HG03469 (cell line): ENCODE results near the gene MYO1D.
"Not testable (repeated sequence)": the region's sequence is repeated elsewhere in the genome, so short reads cannot be mapped to it uniquely, and the experiment has no call there.

ENCODE experiments used
- ATAC-seq: cut with Tn5 transposase; IDR thresholded peaks from one replicate; pipeline ENCODE4 v1.9.1; 2021; ENCODE audit warnings: mild to moderate bottlenecking, moderate library complexity, moderate number of reproducible peaks; ENCODE audit not compliant: unreplicated experiment

Gene MYO1D

DNA sequence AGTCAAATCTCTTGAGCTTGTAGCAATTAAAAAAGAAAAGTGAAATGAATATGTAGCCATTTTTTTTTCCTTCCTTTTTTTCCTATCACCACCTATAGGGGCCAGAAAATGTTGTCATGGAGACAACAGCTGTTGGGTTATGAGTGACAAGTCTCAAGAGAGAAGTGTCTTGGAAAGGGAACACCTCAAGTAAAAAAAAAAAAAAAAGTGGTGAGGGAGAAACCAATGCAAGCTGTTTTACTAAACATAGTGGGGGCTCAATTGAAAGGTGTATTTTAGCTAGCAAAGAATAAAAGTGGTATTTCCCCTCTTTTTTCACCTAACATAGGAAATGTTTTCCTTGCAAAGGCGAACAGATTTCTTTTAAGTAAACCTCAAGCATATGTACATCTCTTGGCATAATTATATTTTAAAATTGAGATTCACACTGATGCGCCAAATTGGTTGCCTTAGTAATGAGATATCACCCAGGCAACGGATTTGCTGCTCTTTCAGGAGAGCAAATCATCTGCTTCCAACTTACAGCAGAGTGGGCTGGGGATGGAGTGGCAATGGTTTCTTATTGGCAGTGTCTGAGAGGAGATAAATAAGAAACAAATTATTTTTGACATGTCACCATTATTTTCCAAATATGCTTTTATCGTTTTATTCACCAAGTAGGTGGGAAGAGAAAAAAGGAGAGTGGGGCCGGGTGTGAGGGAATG lies 183.6 kb downstream of the MYO1D start:
- no peak for ATAC-seq

DNA sequence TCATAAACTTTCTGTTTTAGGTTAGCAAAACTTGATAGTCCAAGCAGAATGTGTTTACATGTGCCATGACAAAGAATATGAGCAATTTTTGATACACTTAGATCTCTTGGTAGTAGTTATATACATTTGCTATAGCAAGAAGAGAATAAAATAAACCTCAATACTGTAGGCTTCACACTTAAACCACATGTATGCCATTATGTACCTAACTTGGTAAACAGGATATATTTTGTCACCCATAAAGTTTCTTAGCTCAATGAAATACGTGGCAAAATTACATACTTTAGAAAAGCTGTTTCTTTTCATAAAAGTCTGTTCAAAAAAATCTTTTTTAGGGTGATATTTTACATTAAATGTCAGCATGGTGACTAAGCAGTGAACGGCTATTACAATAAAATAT lies 184.7 kb downstream of the MYO1D start:
- ATAC-seq, result no peak

GRCh38 chr17:32689348-32689747 lies 187.6 kb downstream of the MYO1D start:
- no peak for ATAC-seq

DNA sequence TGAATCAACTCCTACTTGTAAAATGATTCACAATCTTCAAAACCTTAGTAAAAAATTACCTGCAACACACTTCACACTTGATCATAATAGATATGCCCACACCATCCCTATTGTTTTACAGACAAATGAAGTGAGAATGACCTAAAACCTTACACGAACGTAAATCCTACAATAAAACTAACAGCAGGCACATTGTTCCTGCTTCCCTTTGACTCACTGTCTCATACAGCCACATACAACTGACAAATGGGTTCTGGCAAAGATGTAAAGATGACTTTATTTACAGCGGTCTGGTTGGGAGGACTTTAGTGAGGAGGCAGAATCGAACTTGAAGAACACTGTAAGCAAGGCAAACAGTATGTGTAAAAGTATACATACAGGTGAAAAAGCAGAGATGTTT lies 188.7 kb downstream of the MYO1D start:
- ATAC-seq, result no peak

- ATAC-seq, result no peak
Measured at GRCh38 chr17:32684087-32684958, 192.6 kb downstream of the MYO1D start.

GRCh38 chr17:32673964-32674363 lies 203.0 kb downstream of the MYO1D start:
- no peak for ATAC-seq

GRCh38 chr17:32672711-32673110 lies 204.2 kb downstream of the MYO1D start:
- no peak for ATAC-seq

DNA sequence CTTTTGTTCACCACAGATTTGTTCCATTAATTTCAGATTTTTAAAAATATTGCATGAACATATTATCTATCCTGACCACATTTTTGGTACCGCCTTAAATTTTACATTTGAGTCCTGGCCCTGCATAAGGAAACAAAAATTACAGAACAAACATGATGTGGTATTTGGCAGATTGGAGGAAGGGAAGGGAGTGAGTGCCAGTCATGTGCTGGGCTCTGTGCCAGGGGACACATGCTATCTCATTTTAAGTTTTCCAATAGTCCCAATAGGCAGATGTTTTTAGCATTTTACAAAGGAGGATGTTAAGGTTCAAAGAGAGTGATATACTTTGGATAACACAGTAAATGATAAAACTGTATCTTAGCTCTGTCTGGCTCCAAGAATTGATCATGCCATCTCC lies 205.0 kb downstream of the MYO1D start:
- ATAC-seq, result no peak

DNA sequence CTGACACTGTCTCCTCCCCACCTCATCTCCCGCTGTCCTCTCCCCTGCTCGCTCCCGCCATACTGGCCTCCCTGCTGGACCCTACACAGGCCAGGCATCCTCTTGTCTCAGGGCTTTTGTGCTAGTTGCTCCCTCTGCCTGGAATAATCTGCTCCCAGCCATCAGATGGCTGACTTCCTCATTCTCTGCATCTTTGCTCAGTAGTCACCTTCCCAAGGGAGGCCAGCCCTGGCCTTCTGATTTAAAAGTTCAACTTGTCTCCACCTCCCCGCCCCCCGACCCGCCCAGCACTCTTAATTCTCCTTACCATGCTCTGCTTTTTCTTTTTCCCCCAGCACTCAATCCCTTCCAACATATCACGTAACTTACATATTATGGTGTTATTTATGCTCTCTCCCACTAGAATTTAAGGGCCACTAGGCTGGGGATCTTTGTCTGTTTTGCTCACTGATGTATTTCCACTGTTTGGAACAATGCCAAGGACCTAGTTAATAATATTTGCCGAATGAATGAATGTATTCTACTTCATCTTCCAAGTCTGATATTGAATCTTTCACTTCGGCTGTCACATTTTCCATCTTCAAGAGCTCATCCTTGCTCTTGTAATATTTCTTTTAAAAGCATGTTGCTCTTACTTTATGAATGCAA lies 211.9 kb downstream of the MYO1D start:
- ATAC-seq, result no peak

GRCh38 chr17:32660496-32660985 lies 216.4 kb downstream of the MYO1D start:
- no peak for ATAC-seq

DNA sequence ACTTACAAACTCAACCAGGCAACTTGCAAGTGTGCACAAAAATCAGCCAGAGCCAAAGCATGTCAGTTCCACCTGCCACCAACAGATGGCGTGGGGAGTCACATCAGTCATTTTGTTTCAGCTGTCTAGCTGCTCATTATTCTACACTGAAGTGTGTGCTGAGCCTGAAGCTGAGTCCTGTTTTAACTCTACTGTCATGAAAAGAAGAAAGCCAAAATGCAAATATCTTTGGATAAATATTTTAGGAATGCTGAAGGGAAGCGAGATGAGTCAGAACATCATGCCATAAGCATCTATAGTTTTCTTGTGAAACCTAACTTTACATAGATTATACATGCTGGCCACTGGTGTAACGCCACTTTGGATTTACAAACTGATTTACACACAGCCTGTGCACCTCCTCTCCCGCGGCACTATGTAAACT lies 217.5 kb downstream of the MYO1D start:
- no peak for ATAC-seq

DNA sequence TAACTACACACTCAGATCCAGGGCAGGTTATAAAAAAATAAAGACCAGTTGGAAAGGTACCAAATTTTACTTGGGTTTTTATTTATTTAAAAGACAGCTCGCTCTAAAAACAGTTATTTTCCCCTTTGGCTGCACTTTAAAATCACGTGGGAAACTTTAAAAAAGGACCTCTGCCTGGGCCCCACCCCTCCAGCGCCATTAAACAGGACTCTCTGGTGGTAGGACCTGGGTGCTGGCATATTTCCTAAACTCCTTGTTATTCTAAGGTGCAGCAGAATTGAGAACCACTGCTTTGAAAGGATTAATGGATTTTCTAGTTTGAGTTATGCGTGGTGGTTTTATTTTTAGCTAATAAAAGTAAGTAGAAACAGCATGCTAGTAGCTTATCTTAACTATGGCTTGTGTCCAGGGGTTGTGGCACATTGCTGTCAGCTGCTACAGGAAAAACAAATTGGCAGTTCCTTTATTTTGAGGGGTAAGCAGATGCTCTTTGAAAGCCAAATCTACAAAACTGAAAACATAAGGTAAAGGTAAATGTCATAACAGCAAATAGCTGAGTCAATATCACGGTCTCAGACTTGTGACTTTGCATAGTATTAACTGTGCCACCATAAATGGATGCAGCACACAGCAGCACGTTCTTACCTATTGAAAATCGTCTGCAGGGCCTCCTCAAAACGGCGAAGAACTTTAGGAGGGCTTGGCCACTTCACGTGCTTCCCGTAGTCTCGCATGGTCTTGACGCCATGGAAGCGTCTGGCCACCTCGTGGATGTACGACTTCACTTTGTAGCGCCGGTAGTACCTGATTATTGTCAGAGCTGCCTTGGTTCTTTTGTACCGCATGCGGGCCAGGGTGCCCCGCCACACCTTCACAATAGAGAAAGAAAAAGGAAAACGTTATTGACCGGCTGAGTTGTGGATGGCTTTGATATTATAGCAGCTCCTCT lies 218.2 kb downstream of the MYO1D start:
- no peak for ATAC-seq

GRCh38 chr17:32656886-32657285 lies 220.0 kb downstream of the MYO1D start:
- no peak for ATAC-seq

DNA sequence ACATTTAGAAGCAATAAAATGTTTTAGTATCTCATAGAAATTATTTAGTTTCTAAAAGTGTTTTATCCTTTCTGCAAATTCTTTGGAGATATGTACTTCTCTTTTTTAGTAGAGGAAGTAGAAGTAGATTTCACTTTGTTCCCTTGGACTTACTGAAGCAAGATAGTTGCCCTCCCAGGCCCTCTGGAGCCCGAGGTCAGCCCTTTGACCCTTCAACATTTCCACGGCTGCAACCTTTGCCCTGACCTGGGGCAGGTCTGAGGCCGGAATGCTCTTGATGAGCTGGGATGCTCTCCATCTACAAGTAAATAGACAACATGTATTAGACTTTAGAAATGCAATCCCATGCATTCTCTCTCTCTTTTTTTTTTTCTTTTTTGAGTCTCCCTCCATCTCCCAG lies 222.6 kb downstream of the MYO1D start:
- no peak for ATAC-seq

DNA sequence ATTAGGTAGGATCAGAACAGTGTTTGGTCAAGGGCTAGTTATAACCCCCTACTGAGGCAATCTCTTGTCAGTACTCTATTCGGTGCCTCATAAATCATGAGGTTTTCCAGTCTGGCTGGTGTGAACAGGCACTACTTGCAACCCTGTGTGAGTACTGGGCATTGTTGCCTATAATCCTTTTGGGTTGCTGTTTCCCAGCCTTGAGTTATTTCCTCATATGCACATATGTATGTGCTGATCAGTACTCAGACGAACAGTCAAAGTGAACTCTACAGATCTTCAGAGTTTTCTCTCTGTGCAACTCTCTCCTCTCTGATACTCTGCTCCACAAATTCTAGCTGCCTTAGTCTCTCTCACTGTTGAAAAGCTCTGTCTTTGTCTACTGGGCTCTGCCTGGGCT lies 225.8 kb downstream of the MYO1D start:
- no peak for ATAC-seq

- no peak for ATAC-seq
Measured at GRCh38 chr17:32648450-32648849, 228.5 kb downstream of the MYO1D start.

- no peak for ATAC-seq
Measured at GRCh38 chr17:32646941-32647340, 230.0 kb downstream of the MYO1D start.

GRCh38 chr17:32641514-32641913 lies 235.4 kb downstream of the MYO1D start:
- not testable (repeated sequence) for ATAC-seq

GRCh38 chr17:32636598-32637218 lies 240.2 kb downstream of the MYO1D start:
- ATAC-seq, result no peak

DNA sequence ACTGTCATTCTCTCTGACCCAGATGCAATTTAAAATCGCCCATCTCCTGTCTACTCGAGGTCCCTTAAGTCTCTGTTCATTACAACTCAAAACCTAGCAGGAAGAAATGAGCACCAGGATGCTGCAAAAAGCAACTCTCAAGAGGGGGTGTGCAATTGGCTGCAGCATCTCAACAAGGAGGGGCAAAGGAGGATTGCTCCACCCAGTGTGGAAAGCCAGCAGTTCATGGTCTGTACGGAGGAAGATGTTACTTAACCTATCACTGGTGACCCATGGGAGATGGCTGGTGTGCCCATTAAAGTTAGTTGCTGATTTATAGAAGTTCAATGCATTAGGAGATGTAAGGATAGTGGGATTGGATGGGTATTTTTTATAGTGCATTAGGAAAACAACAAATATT lies 242.8 kb downstream of the MYO1D start:
- ATAC-seq, result no peak
